ENCODE results near the gene FOXRED1. TPM values are rescaled to one million over a fixed set of nuclear protein-coding genes. Genes with fewer than 3 reads are reported as not detected.

FOXRED1 gene
- total and polyA plus RNA-seq, 2 of the 13 experiments (the other 11 are each of a cell fraction or from before 2014, with no cell fraction given), result 29.6 to 42.9 TPM

DNA sequence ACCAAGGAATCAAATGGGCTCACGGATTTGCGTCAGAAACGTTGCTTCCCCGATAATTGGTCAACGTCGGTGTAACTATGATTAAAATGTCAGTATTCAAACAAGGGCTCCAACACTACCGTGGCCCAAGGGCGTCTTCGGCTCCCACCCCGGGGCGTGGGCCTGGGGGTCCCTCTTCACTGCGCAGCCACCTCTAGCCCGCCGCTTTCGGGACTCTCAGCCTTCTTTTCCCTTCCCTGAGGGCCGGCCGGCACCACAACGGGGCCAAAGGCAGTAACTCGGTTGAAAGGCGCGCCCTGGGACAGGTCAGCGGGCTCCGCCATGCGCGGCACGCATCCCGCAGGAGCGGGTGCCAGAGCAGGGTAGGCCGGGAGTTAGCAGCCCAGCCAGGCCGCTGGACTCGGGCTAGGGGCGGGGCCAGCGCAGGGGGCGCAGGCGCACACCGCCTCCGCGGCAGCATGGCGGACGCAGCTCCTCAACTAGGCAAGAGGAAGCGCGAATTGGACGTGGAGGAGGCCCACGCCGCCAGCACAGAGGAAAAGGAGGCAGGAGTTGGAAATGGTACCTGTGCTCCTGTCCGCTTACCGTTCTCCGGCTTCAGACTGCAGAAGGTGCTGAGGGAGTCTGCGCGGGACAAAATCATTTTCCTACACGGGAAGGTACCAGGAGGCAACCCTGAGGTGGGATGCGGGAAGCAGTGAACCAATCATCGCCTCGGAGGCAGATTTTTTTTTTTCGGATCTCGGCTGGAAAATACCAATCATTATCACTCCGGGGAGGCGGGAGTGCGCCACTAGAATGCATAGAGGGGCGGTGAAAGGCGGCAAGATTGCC lies 34.9 kb downstream of the FOXRED1 start, which contains the start of gene DCPS (continued):
- TF ChIP-seq NCOA1 (CRISPR knock-in tag; IDR thresholded peaks at IDR 0.05) (no peak), ZSCAN30 (CRISPR knock-in tag; IDR thresholded peaks at IDR 0.05) (no peak), DRAP1 (CRISPR knock-in tag; IDR thresholded peaks at IDR 0.05) (peak; percentile 92), LBX2 (CRISPR knock-in tag; IDR thresholded peaks at IDR 0.05; ENCODE audit: borderline replicate concordance) (peak; percentile 94; the same call in 1 of the 2 replicates), ZNF572 (CRISPR knock-in tag; IDR thresholded peaks at IDR 0.05) (peak; percentile 96), ELF1 (CRISPR knock-in tag; IDR thresholded peaks at IDR 0.05) (peak; percentile 29; the same call in 1 of the 2 replicates), HHEX (CRISPR knock-in tag; IDR thresholded peaks at IDR 0.05) (no peak), NR2F2 (IDR thresholded peaks at IDR 0.05; ENCODE audit: borderline replicate concordance, low read depth) (no peak), ZNF709 (CRISPR knock-in tag; IDR thresholded peaks at IDR 0.05) (peak; percentile 92), ZSCAN31 (CRISPR knock-in tag; IDR thresholded peaks at IDR 0.05; ENCODE audit: low read depth) (peak; percentile 77; the same call in 1 of the 2 replicates), CEBPG (CRISPR knock-in tag; IDR thresholded peaks at IDR 0.05) (peak; percentile 54), PPARG (CRISPR knock-in tag; conservative IDR thresholded peaks at IDR 0.05) (peak; percentile 37; the same call in 1 of the 2 replicates), ADNP (CRISPR knock-in tag; IDR thresholded peaks at IDR 0.05) (no peak), ZNF280B (CRISPR knock-in tag; IDR thresholded peaks at IDR 0.05; ENCODE audit: borderline replicate concordance) (peak; percentile 32; the same call in 1 of the 2 replicates), RXRB (CRISPR knock-in tag; IDR thresholded peaks at IDR 0.05; ENCODE audit: borderline replicate concordance) (peak; percentile 67; the same call in 1 of the 2 replicates), GTF2F1 (IDR thresholded peaks at IDR 0.05; ENCODE audit: low read length) (no peak), ZNF644 (CRISPR knock-in tag; IDR thresholded peaks at IDR 0.05; ENCODE audit: low read depth) (no peak)
- TF ChIP-seq, protein P1, sequence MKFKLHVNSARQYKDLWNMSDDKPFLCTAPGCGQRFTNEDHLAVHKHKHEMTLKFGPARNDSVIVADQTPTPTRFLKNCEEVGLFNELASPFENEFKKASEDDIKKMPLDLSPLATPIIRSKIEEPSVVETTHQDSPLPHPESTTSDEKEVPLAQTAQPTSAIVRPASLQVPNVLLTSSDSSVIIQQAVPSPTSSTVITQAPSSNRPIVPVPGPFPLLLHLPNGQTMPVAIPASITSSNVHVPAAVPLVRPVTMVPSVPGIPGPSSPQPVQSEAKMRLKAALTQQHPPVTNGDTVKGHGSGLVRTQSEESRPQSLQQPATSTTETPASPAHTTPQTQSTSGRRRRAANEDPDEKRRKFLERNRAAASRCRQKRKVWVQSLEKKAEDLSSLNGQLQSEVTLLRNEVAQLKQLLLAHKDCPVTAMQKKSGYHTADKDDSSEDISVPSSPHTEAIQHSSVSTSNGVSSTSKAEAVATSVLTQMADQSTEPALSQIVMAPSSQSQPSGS (CRISPR knock-in tag; IDR thresholded peaks at IDR 0.05), result peak; percentile 77; the same call in 1 of the 2 replicates
- TF ChIP-seq, protein P2, sequence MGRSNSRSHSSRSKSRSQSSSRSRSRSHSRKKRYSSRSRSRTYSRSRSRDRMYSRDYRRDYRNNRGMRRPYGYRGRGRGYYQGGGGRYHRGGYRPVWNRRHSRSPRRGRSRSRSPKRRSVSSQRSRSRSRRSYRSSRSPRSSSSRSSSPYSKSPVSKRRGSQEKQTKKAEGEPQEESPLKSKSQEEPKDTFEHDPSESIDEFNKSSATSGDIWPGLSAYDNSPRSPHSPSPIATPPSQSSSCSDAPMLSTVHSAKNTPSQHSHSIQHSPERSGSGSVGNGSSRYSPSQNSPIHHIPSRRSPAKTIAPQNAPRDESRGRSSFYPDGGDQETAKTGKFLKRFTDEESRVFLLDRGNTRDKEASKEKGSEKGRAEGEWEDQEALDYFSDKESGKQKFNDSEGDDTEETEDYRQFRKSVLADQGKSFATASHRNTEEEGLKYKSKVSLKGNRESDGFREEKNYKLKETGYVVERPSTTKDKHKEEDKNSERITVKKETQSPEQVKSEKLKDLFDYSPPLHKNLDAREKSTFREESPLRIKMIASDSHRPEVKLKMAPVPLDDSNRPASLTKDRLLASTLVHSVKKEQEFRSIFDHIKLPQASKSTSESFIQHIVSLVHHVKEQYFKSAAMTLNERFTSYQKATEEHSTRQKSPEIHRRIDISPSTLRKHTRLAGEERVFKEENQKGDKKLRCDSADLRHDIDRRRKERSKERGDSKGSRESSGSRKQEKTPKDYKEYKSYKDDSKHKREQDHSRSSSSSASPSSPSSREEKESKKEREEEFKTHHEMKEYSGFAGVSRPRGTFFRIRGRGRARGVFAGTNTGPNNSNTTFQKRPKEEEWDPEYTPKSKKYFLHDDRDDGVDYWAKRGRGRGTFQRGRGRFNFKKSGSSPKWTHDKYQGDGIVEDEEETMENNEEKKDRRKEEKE (IDR thresholded peaks at IDR 0.05), result no peak

Measured in HepG2 (cell line).